ENCODE measurements around the gene MED27.

DNA sequence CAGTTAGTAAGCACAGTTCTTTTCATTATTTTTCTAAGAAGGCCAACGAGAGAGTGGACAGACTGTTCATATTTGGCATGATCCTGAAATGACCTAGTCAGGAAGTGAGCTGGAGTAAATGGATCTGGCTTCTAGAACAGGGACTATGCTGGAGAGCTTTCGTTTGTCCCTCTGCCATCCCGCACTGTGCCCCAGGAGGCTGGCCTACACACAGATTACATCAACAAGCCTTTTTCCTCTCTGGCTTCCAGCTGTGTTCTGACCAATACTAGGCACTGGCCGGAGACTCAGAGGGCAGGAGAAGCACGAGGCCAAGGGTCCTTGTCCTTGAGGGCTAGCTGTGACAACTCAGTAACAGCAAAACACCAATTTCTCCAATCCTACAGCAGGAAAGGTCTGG lies 127.8 kb downstream of the MED27 start:
- TF ChIP-seq CTCF (IDR thresholded peaks at IDR 0.05; ENCODE audit: low read depth, low read length) (no peak), MYC (IDR thresholded peaks at IDR 0.05; ENCODE audit: low read depth, low read length) (no peak), POLR2A (IDR thresholded peaks at IDR 0.05; ENCODE audit: extremely low read depth, insufficient read length) (no peak), MAX (IDR thresholded peaks at IDR 0.05; ENCODE audit: low read depth, low read length) (no peak)
